Inferior parietal cortex (tissue), 1 donor: ENCODE measurements around the gene AIMP2.
"Not testable (repeated sequence)": the region's sequence is repeated elsewhere in the genome, so short reads cannot be mapped to it uniquely, and the experiment has no call there.

ENCODE experiments used
- DNase-seq: peaks from one replicate; pipeline ENCODE4 v3.0.0-alpha.2; 2016; ENCODE audit errors: extremely low spot score

The AIMP2 gene

GRCh38 chr7:6008668-6009611, at the start of gene AIMP2, which contains the start of gene PMS2:
AIMP2 (plus strand) TSS chr7:6009272; CDS start chr7:6009364, 92 bp downstream.
PMS2 (minus strand) TSS chr7:6009049; CDS start chr7:6009019, 30 bp downstream.
- peak; percentile 99 for DNase-seq

- DNase-seq = not testable (repeated sequence)
These were observed 45.9 kb upstream of the AIMP2 start for GRCh38 chr7:5963205-5963604.

- DNase-seq = not testable (repeated sequence)
These were observed 45.3 kb upstream of the AIMP2 start for GRCh38 chr7:5963810-5964209.

- not testable (repeated sequence) for DNase-seq
These were observed 38.6 kb upstream of the AIMP2 start, which contains the start of gene RSPH10B for GRCh38 chr7:5970347-5970911. RSPH10B (minus strand) TSS chr7:5970689; CDS start chr7:5967116, 3,573 bp downstream.

- not testable (repeated sequence) for DNase-seq
These were observed 35.5 kb upstream of the AIMP2 start for GRCh38 chr7:5973580-5973979.

GRCh38 chr7:5979680-5980314, 29.3 kb upstream of the AIMP2 start:
- not testable (repeated sequence) for DNase-seq

GRCh38 chr7:5987061-5987460, 22.0 kb upstream of the AIMP2 start:
- not testable (repeated sequence) for DNase-seq

GRCh38 chr7:5997210-5997808, 11.8 kb upstream of the AIMP2 start:
- DNase-seq = peak; percentile 77

- no peak for DNase-seq
These were observed 1.7 kb upstream of the AIMP2 start for GRCh38 chr7:6007386-6007785.

- DNase-seq = not testable (repeated sequence)
These were observed 1.1 kb upstream of the AIMP2 start for GRCh38 chr7:6007835-6008590.

- DNase-seq = not testable (repeated sequence)
These were observed 1.3 kb downstream of the AIMP2 start for GRCh38 chr7:6010370-6010769.

GRCh38 chr7:6011541-6011940, 2.5 kb downstream of the AIMP2 start:
- no peak for DNase-seq

- no peak for DNase-seq
These were observed 3.5 kb downstream of the AIMP2 start for GRCh38 chr7:6012355-6013104.

GRCh38 chr7:6015917-6016652, 7.0 kb downstream of the AIMP2 start:
- DNase-seq = no peak

- DNase-seq = no peak
These were observed 7.5 kb downstream of the AIMP2 start for GRCh38 chr7:6016653-6016966.

- no peak for DNase-seq
These were observed 11.6 kb downstream of the AIMP2 start for GRCh38 chr7:6020371-6021286.

- no peak for DNase-seq
These were observed 13.6 kb downstream of the AIMP2 start for GRCh38 chr7:6022707-6023106.

- DNase-seq = peak; percentile 27
These were observed 14.9 kb downstream of the AIMP2 start for GRCh38 chr7:6023974-6024435.
